Measurements from ENCODE around the gene GVQW3. TPM values are rescaled to one million over a fixed set of nuclear protein-coding genes. Genes with fewer than 3 reads are reported as not detected.
A peak's percentile ranks its signal among the peaks of the same experiment; 100 is the strongest.

The GVQW3 gene
- total RNA-seq, 1 experiment from 2014 or later = 1.2 TPM

DNA sequence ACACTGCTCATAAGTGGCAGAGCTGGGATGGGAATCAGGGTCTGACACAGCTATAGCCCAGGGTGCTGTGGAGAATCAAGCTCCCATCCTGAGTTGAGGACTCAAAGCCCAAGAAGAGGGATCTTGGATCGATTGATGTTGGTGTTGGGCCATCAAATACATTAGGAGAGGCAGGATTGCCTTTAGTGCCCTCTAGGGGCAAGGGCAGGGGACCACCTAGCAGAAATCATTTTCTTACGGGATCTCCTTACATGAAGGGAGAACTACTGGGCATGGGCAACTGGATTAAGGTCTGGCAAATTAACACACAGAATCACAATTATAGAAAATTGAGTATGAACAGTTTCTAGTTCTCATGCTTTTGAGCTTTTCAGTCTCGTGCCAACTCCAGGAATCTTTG is 38.8 kb downstream of the GVQW3 start:
- H3F3A ChIP-seq (ENCODE audit: low read length, unreplicated experiment) = no peaks in the 10 kb centered on the region
- H3K36me3 ChIP-seq (ENCODE audit: low read depth, low read length) = no peaks in the 10 kb centered on the region
- TF ChIP-seq EZH2phosphoT487 (IDR thresholded peaks at IDR 0.05; ENCODE audit: borderline replicate concordance, low read length) = no peak
- TF ChIP-seq, protein P1, sequence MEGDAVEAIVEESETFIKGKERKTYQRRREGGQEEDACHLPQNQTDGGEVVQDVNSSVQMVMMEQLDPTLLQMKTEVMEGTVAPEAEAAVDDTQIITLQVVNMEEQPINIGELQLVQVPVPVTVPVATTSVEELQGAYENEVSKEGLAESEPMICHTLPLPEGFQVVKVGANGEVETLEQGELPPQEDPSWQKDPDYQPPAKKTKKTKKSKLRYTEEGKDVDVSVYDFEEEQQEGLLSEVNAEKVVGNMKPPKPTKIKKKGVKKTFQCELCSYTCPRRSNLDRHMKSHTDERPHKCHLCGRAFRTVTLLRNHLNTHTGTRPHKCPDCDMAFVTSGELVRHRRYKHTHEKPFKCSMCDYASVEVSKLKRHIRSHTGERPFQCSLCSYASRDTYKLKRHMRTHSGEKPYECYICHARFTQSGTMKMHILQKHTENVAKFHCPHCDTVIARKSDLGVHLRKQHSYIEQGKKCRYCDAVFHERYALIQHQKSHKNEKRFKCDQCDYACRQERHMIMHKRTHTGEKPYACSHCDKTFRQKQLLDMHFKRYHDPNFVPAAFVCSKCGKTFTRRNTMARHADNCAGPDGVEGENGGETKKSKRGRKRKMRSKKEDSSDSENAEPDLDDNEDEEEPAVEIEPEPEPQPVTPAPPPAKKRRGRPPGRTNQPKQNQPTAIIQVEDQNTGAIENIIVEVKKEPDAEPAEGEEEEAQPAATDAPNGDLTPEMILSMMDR (conservative IDR thresholded peaks at IDR 0.05; ENCODE audit: low read depth, low read length) = peak; percentile 69
- H3K9ac ChIP-seq (ENCODE audit: low read length) = no peak overlapping the region
- no peaks in the 10 kb centered on the region for H3K27me3 ChIP-seq (ENCODE audit: low read length)
- DNase-seq (peak; percentile 32), ATAC-seq (no peak)
- H3K27ac ChIP-seq (ENCODE audit: low read length) = no peak overlapping the region
- intact Hi-C loops (cut with micrococcal nuclease) = no loop called here
- no peaks in the 10 kb centered on the region for H3K4me1 ChIP-seq (ENCODE audit: insufficient read depth, low read length)
- no peaks in the 10 kb centered on the region for H3K79me2 ChIP-seq (ENCODE audit: low read length)
- H3K9me2 ChIP-seq (replicated peaks; ENCODE audit: low read length) = no peaks in the 10 kb centered on the region
- no peak overlapping the region for H3K4me3 ChIP-seq (ENCODE audit: low read length)
- H4K20me1 ChIP-seq (ENCODE audit: low read length) = no peaks in the 10 kb centered on the region
- H2AFZ ChIP-seq (ENCODE audit: low read length) = no peak overlapping the region
- ChIA-PET POLR2A (ENCODE audit: unreplicated experiment) (no interaction called here), CTCF (interaction anchor here (0.6 kb wide), 1 partner anchor 1823 kb away, joined by 3 read pairs; no protein-coding TSS in a partner anchor)
- no TSS peak for BruUV-seq (replicated peaks)
- H3K4me2 ChIP-seq (ENCODE audit: low read length) = no peak overlapping the region
- no peaks in the 10 kb centered on the region for H3K9me3 ChIP-seq (ENCODE audit: low read length)

DNA sequence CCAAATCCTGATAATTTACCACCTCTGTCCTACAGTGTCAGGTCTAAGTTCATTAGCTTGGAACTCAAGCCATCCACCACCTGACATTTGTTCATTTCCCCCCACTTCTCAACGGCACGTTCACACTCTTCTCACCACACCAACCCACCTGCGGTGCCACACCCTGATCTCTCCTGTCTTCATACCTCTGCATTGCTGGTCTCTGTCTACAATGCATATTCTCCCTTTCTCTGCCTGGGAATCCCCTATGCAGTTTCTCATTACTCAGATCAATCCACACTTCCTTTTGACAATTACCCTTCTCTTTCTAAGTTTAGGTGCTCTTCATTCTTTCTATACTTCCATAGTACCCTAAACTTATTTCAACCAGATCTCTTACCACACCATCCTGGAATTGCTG is 43.3 kb downstream of the GVQW3 start:
- no peaks in the 10 kb centered on the region for H3K9me2 ChIP-seq (replicated peaks; ENCODE audit: low read length)
- H3K4me1 ChIP-seq (ENCODE audit: insufficient read depth, low read length) = no peaks in the 10 kb centered on the region
- H3K9me3 ChIP-seq (ENCODE audit: low read length) = no peaks in the 10 kb centered on the region
- H3F3A ChIP-seq (ENCODE audit: low read length, unreplicated experiment) = no peaks in the 10 kb centered on the region
- DNase-seq (no peak), ATAC-seq (no peak)
- no peak overlapping the region for H2AFZ ChIP-seq (ENCODE audit: low read length)
- TF ChIP-seq, protein P1 (conservative IDR thresholded peaks at IDR 0.05; ENCODE audit: low read depth, low read length) = no peak
- no peak for TF ChIP-seq EZH2 (IDR thresholded peaks at IDR 0.05; ENCODE audit: low read length, unreplicated experiment)
- TF ChIP-seq EZH2phosphoT487 (IDR thresholded peaks at IDR 0.05; ENCODE audit: borderline replicate concordance, low read length) = no peak
- H3K79me2 ChIP-seq (ENCODE audit: low read length) = no peaks in the 10 kb centered on the region
- no peaks in the 10 kb centered on the region for H4K20me1 ChIP-seq (ENCODE audit: low read length)
- CTCF ChIA-PET = no interaction called here
- H3K36me3 ChIP-seq (ENCODE audit: low read depth, low read length) = no peaks in the 10 kb centered on the region
- BruUV-seq (replicated peaks) = no TSS peak
- H3K4me2 ChIP-seq (ENCODE audit: low read length) = no peak overlapping the region
- POLR2A ChIA-PET (ENCODE audit: unreplicated experiment) = no interaction called here
- intact Hi-C loops (cut with micrococcal nuclease) = no loop called here
- no peak overlapping the region for H3K27ac ChIP-seq (ENCODE audit: low read length)
- no peak overlapping the region for H3K4me3 ChIP-seq (ENCODE audit: low read length)
- H3K9ac ChIP-seq (ENCODE audit: low read length) = no peak overlapping the region
- H3K27me3 ChIP-seq (ENCODE audit: low read length) = no peaks in the 10 kb centered on the region

DNA sequence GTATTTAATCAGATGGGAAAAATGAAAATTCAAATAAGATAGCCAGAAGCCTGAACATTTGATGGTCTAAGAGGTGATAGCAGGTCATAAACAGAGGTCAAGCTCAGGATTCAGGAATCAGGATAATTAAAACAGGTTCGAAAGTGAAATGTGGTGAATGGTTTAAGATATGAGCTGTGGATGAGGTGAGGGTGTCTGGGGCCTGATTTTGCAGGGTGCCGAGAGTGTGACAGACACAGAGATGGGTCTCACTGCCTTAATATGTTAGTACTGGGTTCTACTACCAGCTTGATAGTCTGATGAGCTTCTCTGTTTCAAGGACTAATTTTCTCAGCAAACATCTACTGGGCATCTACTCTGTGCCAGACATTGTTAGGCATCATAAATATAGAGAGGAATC is 43.8 kb downstream of the GVQW3 start:
- H3K9ac ChIP-seq (ENCODE audit: low read length) = no peak overlapping the region
- ChIA-PET POLR2A (ENCODE audit: unreplicated experiment) (no interaction called here), CTCF (no interaction called here)
- no peaks in the 10 kb centered on the region for H3K9me2 ChIP-seq (replicated peaks; ENCODE audit: low read length)
- no peaks in the 10 kb centered on the region for H3F3A ChIP-seq (ENCODE audit: low read length, unreplicated experiment)
- no peaks in the 10 kb centered on the region for H3K9me3 ChIP-seq (ENCODE audit: low read length)
- H3K79me2 ChIP-seq (ENCODE audit: low read length) = no peaks in the 10 kb centered on the region
- TF ChIP-seq EZH2 (IDR thresholded peaks at IDR 0.05; ENCODE audit: low read length, unreplicated experiment) (no peak), EZH2phosphoT487 (IDR thresholded peaks at IDR 0.05; ENCODE audit: borderline replicate concordance, low read length) (no peak)
- TF ChIP-seq, protein P1 (conservative IDR thresholded peaks at IDR 0.05; ENCODE audit: low read depth, low read length) = no peak
- no peak overlapping the region for H3K27ac ChIP-seq (ENCODE audit: low read length)
- no peaks in the 10 kb centered on the region for H3K4me1 ChIP-seq (ENCODE audit: insufficient read depth, low read length)
- intact Hi-C loops (cut with micrococcal nuclease) = no loop called here
- H3K36me3 ChIP-seq (ENCODE audit: low read depth, low read length) = no peaks in the 10 kb centered on the region
- no peaks in the 10 kb centered on the region for H4K20me1 ChIP-seq (ENCODE audit: low read length)
- ATAC-seq (no peak), DNase-seq (no peak)
- no peak overlapping the region for H2AFZ ChIP-seq (ENCODE audit: low read length)
- no peak overlapping the region for H3K4me2 ChIP-seq (ENCODE audit: low read length)
- no TSS peak for BruUV-seq (replicated peaks)
- H3K4me3 ChIP-seq (ENCODE audit: low read length) = no peak overlapping the region
- H3K27me3 ChIP-seq (ENCODE audit: low read length) = no peaks in the 10 kb centered on the region
